Peyer's patch (tissue), 4 donors: ENCODE data around the gene THSD7A.

Source experiments
- POLR2A ChIP-seq, 2 donors: fragments of 450-650 bp; IDR thresholded peaks; one replicate each; pipeline ENCODE4 v1.5.1; 2017; ENCODE audit warnings: antibody characterized with exemption in 2 of 2, mild to moderate bottlenecking in 2 of 2, moderate library complexity in 2 of 2
- TF ChIP-seq, protein P1 (sequence below), 6 experiments: fragments of 450-650 bp in 4 of 6; fragments of 200-600 bp in 2 of 6; sonication (generic) in 1 of 6; IDR thresholded peaks; one replicate each; pipeline ENCODE4 v1.5.1; 2017 to 2019; ENCODE audit warnings: antibody characterized with exemption in 6 of 6, mild to moderate bottlenecking in 3 of 6, moderate library complexity in 1 of 6

DNA sequence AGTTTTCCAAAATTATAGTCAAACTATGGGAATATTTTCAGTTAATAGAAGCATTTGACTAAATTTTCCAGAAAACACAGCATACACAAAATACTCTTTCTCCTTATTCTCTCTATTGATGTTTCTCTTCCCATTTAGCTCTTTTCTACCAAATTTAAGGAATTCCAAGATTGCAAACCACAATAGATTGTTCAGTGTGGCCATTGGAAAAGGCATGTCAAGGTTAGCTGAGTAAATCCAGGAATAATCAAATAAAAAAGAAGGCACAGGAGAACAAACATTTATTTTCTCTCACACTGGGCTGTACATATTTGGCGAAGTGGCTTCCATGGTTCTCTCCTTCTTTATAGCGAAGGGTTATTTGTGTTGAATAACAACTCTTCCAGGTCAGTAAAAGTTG lies 117.3 kb downstream of the THSD7A start:
- TF ChIP-seq, protein P1, sequence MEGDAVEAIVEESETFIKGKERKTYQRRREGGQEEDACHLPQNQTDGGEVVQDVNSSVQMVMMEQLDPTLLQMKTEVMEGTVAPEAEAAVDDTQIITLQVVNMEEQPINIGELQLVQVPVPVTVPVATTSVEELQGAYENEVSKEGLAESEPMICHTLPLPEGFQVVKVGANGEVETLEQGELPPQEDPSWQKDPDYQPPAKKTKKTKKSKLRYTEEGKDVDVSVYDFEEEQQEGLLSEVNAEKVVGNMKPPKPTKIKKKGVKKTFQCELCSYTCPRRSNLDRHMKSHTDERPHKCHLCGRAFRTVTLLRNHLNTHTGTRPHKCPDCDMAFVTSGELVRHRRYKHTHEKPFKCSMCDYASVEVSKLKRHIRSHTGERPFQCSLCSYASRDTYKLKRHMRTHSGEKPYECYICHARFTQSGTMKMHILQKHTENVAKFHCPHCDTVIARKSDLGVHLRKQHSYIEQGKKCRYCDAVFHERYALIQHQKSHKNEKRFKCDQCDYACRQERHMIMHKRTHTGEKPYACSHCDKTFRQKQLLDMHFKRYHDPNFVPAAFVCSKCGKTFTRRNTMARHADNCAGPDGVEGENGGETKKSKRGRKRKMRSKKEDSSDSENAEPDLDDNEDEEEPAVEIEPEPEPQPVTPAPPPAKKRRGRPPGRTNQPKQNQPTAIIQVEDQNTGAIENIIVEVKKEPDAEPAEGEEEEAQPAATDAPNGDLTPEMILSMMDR (IDR thresholded peaks at IDR 0.05): no peak
- no peak for TF ChIP-seq POLR2A (IDR thresholded peaks at IDR 0.05)
